HG02938 (cell line): Measurements from ENCODE around the gene GALNT16.

Experiments used
- ATAC-seq: cut with Tn5 transposase; IDR thresholded peaks from one replicate; pipeline ENCODE4 v1.9.1; 2021; ENCODE audit warnings: mild to moderate bottlenecking, moderate library complexity; ENCODE audit not compliant: unreplicated experiment

The GALNT16 gene

DNA sequence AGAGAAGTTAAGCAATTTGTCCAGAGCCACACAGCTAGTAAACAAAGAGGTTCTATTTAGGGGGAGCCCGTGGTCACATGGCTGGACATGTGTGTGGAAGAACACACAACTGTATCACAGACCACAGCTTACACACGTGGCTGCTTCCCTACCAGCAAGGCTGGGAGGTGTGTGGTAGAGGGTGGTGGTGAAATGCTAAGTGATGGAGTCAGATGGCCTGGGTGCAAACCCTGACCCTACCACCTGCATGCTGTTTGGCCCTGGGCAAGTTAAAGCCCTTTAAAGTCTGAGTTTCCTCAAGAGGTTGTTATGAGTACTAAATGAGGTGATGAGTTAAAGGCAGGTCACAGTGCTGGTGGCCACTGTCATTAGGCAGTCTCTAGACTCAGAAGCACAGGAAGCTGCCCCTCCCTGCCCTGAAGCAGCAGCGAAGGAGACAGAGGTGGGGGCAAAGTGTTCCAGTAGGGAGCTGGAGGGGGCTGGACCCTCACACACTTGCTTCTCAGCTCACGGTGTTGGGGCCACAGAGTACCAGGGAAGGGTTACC lies 73.9 kb downstream of the GALNT16 start:
- no peak for ATAC-seq

- no peak for ATAC-seq
Observed at GRCh38 chr14:69334576-69334975, 74.6 kb downstream of the GALNT16 start.

GRCh38 chr14:69335371-69335771 lies 75.4 kb downstream of the GALNT16 start:
- no peak for ATAC-seq

DNA sequence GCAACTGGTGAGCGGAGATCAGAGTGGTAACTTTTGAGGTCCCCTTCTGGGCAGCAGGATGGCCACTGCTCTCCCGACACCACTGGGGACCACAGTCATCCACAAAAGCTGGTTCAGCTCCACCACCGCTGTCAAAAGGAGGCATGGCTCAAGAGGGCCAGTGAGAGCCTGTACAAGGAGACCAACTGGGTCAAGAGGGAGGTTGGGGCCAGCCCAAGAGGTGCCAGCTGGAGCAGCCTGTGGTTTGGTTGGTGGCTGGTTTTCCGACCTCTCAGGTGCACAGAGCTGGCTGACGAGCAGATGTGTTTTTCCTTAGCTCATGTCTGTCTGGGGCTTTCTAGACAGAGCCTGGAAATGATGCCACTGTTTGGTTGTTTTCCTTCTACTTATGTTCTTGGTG lies 78.0 kb downstream of the GALNT16 start:
- ATAC-seq, result no peak

- ATAC-seq, result no peak
Observed at GRCh38 chr14:69339426-69339825, 79.5 kb downstream of the GALNT16 start.

- no peak for ATAC-seq
Observed at GRCh38 chr14:69342928-69343525, 83.1 kb downstream of the GALNT16 start.

GRCh38 chr14:69344171-69344570 lies 84.2 kb downstream of the GALNT16 start:
- no peak for ATAC-seq

DNA sequence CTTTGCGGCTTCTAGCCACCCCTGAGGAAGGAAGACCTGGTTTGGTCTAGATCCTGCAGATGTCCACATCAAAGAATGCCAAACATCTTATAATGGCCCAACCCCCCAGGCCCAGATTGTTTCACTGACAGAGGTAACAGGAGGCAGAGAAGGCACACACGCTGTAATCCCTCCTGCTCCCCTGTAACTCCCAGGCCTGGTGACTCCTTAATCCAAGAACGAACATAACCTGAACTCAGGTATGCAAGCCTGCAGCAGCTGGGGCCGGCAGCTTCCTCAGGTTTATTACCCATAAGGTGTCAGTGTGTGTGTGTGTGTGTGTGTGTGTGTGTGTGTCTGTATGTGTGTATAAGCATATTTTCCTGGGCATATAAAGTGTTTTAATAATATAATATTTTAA lies 85.4 kb downstream of the GALNT16 start:
- no peak for ATAC-seq

DNA sequence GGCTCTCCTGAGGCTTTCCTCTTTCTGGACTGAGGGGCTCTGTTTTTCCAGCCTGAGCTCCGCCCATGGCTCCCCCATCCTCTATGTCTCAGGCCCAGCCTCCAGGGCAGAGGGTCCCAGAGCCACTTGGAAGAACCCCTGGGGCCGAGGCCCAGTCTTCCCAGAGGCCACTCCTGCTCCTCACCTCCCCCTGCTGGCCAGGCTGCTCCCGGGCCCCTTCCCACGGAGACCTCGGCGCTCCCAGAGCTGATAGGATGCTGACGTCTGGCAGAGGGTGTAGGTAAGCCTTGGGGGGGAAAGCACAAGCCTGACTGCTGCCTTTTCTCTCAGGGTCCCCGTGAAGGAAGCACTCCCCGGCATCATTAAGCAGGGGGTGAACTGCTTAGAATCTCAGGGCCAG lies 86.8 kb downstream of the GALNT16 start:
- ATAC-seq, result no peak

DNA sequence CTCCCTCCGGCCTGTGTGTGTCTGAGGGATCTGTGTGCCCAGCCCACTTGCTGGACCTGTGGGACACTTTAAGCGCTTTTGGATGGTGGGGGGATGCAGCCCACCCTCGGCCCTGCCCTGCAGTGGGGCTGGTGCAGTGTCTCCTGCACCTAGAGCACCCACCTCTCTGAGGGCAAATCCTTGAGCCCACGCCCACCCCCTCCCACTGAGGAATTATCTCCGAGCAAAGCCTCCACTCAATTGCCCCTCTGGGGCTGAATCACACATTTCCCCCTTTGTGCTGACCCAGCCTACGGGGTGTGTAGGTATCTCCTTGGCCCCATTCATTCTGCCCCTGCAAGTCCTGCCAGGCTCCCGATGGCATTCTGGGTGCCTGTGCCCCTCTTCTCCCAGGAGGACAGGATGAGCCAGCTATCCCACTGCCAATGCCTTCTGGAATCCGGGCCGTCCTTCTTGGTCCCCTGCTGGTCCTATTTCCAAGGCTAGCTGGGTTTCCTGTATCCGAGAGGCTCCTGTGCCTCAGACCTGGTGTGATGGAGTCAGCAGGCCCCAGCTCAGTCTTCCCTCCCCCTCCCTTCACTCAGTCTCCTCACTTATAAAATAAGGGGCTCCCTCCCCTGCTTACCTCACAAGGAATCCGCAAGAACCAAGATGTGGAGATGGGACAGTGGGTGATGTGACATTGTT lies 89.3 kb downstream of the GALNT16 start:
- no peak for ATAC-seq

DNA sequence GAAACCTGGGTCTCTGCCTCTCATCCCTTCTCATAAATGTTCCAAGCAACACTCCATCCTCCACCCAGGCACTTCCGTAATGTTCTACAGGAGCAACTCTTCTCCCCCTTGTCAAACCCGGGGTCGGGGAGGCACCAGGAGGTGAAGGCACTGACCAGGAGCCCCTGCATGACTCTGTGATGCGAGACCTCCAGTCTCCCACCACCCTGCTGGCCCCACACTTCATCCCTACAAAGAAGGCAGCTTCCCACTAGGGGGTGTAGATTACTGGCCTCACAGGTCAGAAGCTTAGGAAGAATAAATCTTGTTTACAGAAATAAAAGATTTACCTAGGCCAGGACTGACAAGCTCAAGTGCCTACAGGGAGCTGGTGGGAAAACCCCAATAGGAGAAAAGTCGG lies 90.9 kb downstream of the GALNT16 start:
- no peak for ATAC-seq

DNA sequence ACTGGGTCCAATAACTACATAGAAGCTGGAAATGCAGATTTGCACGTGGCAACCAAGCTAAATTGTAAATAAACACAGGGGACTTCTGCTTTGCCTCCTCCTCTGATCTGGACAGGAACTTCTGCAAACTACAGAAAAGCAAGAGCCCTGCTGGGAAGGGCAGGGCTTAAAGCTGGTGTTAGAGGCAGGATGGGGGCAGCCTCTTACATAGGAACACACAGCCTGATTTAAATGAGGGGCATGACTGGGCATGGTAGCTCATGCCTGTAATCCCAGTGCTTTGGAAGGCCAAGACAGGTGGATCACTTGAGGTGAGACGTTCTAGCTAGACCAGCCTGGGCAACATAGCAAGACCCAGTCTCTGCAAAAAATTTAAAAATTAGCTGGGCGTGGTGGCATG lies 91.4 kb downstream of the GALNT16 start:
- no peak for ATAC-seq

DNA sequence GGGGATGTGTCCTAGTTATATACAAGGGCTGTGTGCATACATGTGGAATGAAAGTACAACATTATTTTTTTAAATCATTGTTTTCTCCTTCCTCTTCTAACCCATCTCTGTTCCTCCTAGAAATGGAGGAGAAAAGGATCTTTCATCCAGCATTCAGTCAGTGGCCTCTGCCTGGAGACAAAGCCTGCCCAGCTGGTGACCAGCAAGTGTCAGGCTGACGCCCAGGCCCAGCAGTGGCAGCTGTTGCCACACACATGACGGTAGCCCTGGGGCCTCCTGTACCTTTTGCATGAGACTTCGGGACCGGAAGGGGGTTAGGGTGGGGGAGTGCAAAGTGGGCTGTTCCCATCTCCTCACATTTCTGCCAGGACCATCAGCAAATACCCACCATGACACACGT lies 92.0 kb downstream of the GALNT16 start:
- ATAC-seq, result no peak

DNA sequence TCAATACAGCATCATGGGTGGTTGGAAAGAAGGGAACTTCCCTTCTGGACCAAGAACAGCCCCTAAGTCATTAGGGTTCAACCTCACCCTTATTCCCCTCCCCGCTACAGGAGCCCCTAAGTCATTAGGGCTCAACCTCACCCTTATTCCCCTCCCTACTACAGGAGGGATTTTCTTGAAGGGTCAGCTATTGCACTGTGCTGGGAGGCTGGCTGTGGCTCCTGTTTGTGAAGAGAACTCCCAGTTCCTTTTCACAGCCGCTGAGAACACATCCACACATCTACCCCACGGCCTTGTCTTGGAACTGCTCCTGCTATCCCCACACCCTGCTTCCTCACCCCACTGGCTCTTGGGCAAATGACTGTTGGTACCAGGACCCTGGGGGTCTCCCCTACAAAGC lies 93.2 kb downstream of the GALNT16 start:
- ATAC-seq, result no peak

GRCh38 chr14:69354383-69355153 lies 94.6 kb downstream of the GALNT16 start:
- ATAC-seq, result peak; percentile 87

GRCh38 chr14:69355154-69355597 lies 95.2 kb downstream of the GALNT16 start:
- ATAC-seq, result no peak

- ATAC-seq, result no peak
Observed at GRCh38 chr14:69355607-69356281, 95.8 kb downstream of the GALNT16 start.

DNA sequence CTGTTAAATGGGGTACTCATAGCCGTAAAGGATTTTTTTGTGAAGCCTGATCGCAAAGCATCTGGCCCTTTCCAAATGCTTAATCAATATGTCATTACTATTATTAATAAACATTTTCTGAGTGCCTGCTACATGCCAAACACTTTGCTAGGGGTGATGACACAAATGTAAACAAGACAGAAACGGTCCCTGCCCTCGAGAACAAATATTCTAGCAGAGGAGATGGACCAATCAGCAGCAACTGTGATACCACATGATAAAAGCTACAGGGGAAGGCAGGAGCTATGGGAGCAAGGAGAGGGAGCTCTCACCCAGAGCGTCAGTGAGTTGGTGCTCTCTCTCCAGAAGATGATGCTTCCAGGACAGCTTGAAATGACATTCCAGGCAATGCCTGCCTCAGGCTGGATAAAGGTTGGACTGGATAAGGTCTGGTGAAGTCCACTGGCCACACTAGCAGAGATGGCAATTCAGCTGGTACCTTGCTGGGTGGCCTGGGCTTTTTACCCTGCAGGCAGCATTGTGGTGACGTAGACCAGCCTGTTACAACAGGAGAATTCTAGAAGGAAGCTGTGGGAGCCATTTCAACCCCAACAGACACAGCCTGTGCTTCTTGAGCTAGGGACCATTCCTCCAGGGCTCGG lies 97.1 kb downstream of the GALNT16 start:
- no peak for ATAC-seq

- no peak for ATAC-seq
Observed at GRCh38 chr14:69357544-69358200, 97.7 kb downstream of the GALNT16 start.
